IMR-90 (cell line): Measurements from ENCODE around the gene CTNNBIP1.

Source experiments
- BHLHE40 ChIP-seq: fragments of 150-350 bp; IDR thresholded peaks from 2 replicates; pipeline ENCODE4 v1.6.1; 2016; ENCODE audit warnings: mild to moderate bottlenecking, low read depth, low read length
- CEBPB ChIP-seq: IDR thresholded peaks from 2 replicates; pipeline ENCODE4 v1.6.1; 2012; ENCODE audit warnings: low read depth, low read length, improper control_type of control experiment
- CTCF ChIP-seq: conservative IDR thresholded peaks from 2 replicates; pipeline ENCODE4 v1.5.1; 2012; ENCODE audit warnings: mild to moderate bottlenecking, low read depth, low read length, improper control_type of control experiment
- ELK1 ChIP-seq: fragments of 150-350 bp; IDR thresholded peaks from 2 replicates; pipeline ENCODE4 v1.6.1; 2016; ENCODE audit warnings: low read depth, mild to moderate bottlenecking, low read length, moderate library complexity, borderline replicate concordance
- FOS ChIP-seq: fragments of 150-350 bp; IDR thresholded peaks from 2 replicates; pipeline ENCODE4 v1.6.1; 2016; ENCODE audit warnings: low read depth, low read length
- MAFK ChIP-seq: IDR thresholded peaks from 2 replicates; pipeline ENCODE4 v1.6.1; 2012; ENCODE audit warnings: low read depth, low read length, improper control_type of control experiment
- MAZ ChIP-seq: IDR thresholded peaks from 2 replicates; pipeline ENCODE4 v1.6.1; 2012; ENCODE audit warnings: low read depth, mild to moderate bottlenecking, low read length, improper control_type of control experiment, moderate library complexity, borderline replicate concordance
- MXI1 ChIP-seq: IDR thresholded peaks from 2 replicates; pipeline ENCODE4 v1.6.1; 2012; ENCODE audit warnings: low read depth, mild to moderate bottlenecking, low read length, moderate library complexity, borderline replicate concordance
- NFE2L2 ChIP-seq: fragments of 150-350 bp; IDR thresholded peaks from 2 replicates; pipeline ENCODE4 v1.6.1; 2016; ENCODE audit warnings: low read depth, mild to moderate bottlenecking, low read length
- POLR2A ChIP-seq: IDR thresholded peaks from 2 replicates; pipeline ENCODE4 v1.6.1; 2012; ENCODE audit warnings: mild to moderate bottlenecking, low read depth, low read length
- RAD21 ChIP-seq: IDR thresholded peaks from 2 replicates; pipeline ENCODE4 v1.6.1; 2012; ENCODE audit warnings: low read length, improper control_type of control experiment
- RCOR1 ChIP-seq: IDR thresholded peaks from 2 replicates; pipeline ENCODE4 v1.6.1; 2012; ENCODE audit warnings: mild to moderate bottlenecking, low read length, improper control_type of control experiment; ENCODE audit not compliant: insufficient replicate concordance
- SMC3 ChIP-seq: fragments of 150-350 bp; IDR thresholded peaks from 2 replicates; pipeline ENCODE4 v1.6.1; 2016; ENCODE audit warnings: low read depth, mild to moderate bottlenecking, antibody characterized with exemption, low read length, moderate library complexity
- USF2 ChIP-seq: fragments of 150-350 bp; IDR thresholded peaks from 2 replicates; pipeline ENCODE4 v1.6.1; 2017; ENCODE audit warnings: mild to moderate bottlenecking, antibody characterized with exemption, low read length, low read depth

GRCh38 chr1:9822897-9823692, 87.0 kb downstream of the CTNNBIP1 start:
- TF ChIP-seq CTCF (no peak), BHLHE40 (0 out of 2 replicates have a peak, but pooled peaks have one; percentile 1), SMC3 (no peak), NFE2L2 (no peak), FOS (no peak), POLR2A (no peak), ELK1 (no peak), CEBPB (no peak), MAFK (no peak), RAD21 (no peak), USF2 (no peak), MXI1 (no peak), MAZ (no peak), RCOR1 (no peak)
